K562 (cell line): ENCODE data around the gene DDX41. TPM values are rescaled to one million over a fixed set of nuclear protein-coding genes. Genes with fewer than 3 reads are reported as not detected.
A peak's percentile ranks its signal among the peaks of the same experiment; 100 is the strongest.

Source experiments
- CREB3 ChIP-seq: fragments of 450-650 bp; conservative IDR thresholded peaks from 2 replicates; pipeline ENCODE4 v1.6.1; 2016; ENCODE audit warnings: missing genetic modification characterization, low read depth, mild to moderate bottlenecking, missing compliant biosample characterization, moderate library complexity
- ESRRB ChIP-seq: fragments of 250-450 bp; sonication (Bioruptor Pico); IDR thresholded peaks from 2 replicates; pipeline ENCODE4 v1.5.0; 2020; ENCODE audit warnings: mild to moderate bottlenecking, moderate library complexity, borderline replicate concordance
- GATAD2A ChIP-seq: fragments of 450-650 bp; IDR thresholded peaks from 2 replicates; pipeline ENCODE4 v1.6.1; 2017
- HMG20B ChIP-seq: fragments of 250-450 bp; sonication (Bioruptor Pico); IDR thresholded peaks from 2 replicates; pipeline ENCODE4 v1.5.0; 2021; ENCODE audit warnings: mild to moderate bottlenecking
- IRF2 ChIP-seq: sonication (generic); formaldehyde crosslinking; IDR thresholded peaks from 2 replicates; pipeline ENCODE4 v1.8.1; 2022; ENCODE audit warnings: mild to moderate bottlenecking, missing genetic modification reagents
- KAT2B ChIP-seq: IDR thresholded peaks from one replicate; pipeline ENCODE4 v1.6.1; 2012; ENCODE audit warnings: low read depth, mild to moderate bottlenecking, control low read depth, inconsistent platforms, low read length, moderate library complexity
- KDM1A ChIP-seq, 2 experiments: fragments of 450-650 bp; IDR thresholded peaks; 2 replicates each; pipeline ENCODE4 v1.6.1; 2016; ENCODE audit warnings: mild to moderate bottlenecking in 2 of 2
- MED1 ChIP-seq: sonication (generic); formaldehyde crosslinking; IDR thresholded peaks from 2 replicates; pipeline ENCODE4 v1.8.1; 2023; ENCODE audit warnings: missing genetic modification reagents, borderline replicate concordance
- NFATC3 ChIP-seq: fragments of 450-650 bp; IDR thresholded peaks from 2 replicates; pipeline ENCODE4 v1.6.1; 2017; ENCODE audit warnings: mild to moderate bottlenecking
- NFIC ChIP-seq: fragments of 450-650 bp; IDR thresholded peaks from 2 replicates; pipeline ENCODE4 v1.6.1; 2017; ENCODE audit warnings: mild to moderate bottlenecking, inconsistent platforms
- NKRF ChIP-seq: fragments of 450-650 bp; IDR thresholded peaks from 2 replicates; pipeline ENCODE4 v1.6.1; 2016; ENCODE audit warnings: borderline replicate concordance
- NUFIP1 ChIP-seq: fragments of 450-650 bp; IDR thresholded peaks from 2 replicates; pipeline ENCODE4 v1.6.1; 2018; ENCODE audit not compliant: partially characterized antibody
- PHF20 ChIP-seq: fragments of 450-650 bp; IDR thresholded peaks from 2 replicates; pipeline ENCODE4 v1.6.1; 2018; ENCODE audit not compliant: partially characterized antibody
- PPARD ChIP-seq: fragments of 250-450 bp; sonication (Bioruptor Pico); IDR thresholded peaks from 2 replicates; pipeline ENCODE4 v1.8.0; 2022; ENCODE audit warnings: inconsistent platforms, mild to moderate bottlenecking, moderate library complexity
- SIN3B ChIP-seq: fragments of 450-650 bp; IDR thresholded peaks from 2 replicates; pipeline ENCODE4 v1.6.1; 2017; ENCODE audit warnings: low read depth, mild to moderate bottlenecking, moderate library complexity
- SPI1 ChIP-seq: IDR thresholded peaks from 2 replicates; pipeline ENCODE4 v1.6.1; 2011; ENCODE audit warnings: low read depth, low read length, control low read depth, borderline replicate concordance
- ZC3H4 ChIP-seq: sonication (generic); formaldehyde crosslinking; IDR thresholded peaks from 2 replicates; pipeline ENCODE4 v1.9.0; 2021; ENCODE audit warnings: missing genetic modification reagents, borderline replicate concordance
- ZNF124 ChIP-seq: sonication (generic); formaldehyde crosslinking; IDR thresholded peaks from 2 replicates; pipeline ENCODE4 v1.8.1; 2022; ENCODE audit warnings: missing genetic modification reagents
- ZNF143 ChIP-seq: sonication (generic); formaldehyde crosslinking; IDR thresholded peaks from 2 replicates; pipeline ENCODE4 v1.9.0; 2022; ENCODE audit warnings: mild to moderate bottlenecking, missing genetic modification reagents
- ZNF280B ChIP-seq: fragments of 250-450 bp; sonication (Bioruptor Pico); IDR thresholded peaks from 2 replicates; pipeline ENCODE4 v1.5.1; 2021; ENCODE audit warnings: mild to moderate bottlenecking
- ZNF398 ChIP-seq: fragments of 250-450 bp; sonication (Bioruptor Pico); IDR thresholded peaks from 2 replicates; pipeline ENCODE4 v1.8.0; 2021; ENCODE audit warnings: moderate library complexity, mild to moderate bottlenecking, inconsistent platforms
- ZZZ3 ChIP-seq: fragments of 450-650 bp; IDR thresholded peaks from 2 replicates; pipeline ENCODE4 v1.6.1; 2016; ENCODE audit warnings: antibody characterized with exemption, mild to moderate bottlenecking, moderate library complexity
- polyA plus RNA-seq, 8 experiments: library from polyadenylated mRNA; depleted of rRNA in 4 of 8; stranded (reverse) in 5 of 8; unstranded in 3 of 8; fragments of >200 nt; fragmentation: Nextera tagmentation in 2 of 8; fragmentation: Illumina TruSeq in 1 of 8; extraction: Ambion mirVana in 2 of 8; extraction: Trizol in 1 of 8; gene quantifications; 2 replicates each; pipeline versions ENCODE4 v1.2.1 to v1.2.3, GENCODE V29; 2011 to 2014; ENCODE audit warnings: inconsistent platforms in 1 of 8, missing spikeins in 1 of 8
- total RNA-seq, 7 experiments: library from RNA; depleted of rRNA in 6 of 7; stranded (reverse); fragments of >200 nt in 6 of 7; fragmentation: Illumina TruSeq in 2 of 7; extraction: Trizol in 2 of 7; gene quantifications; 2 replicates each; pipeline versions ENCODE4 v1.2.1 to v1.2.3, GENCODE V29; 2011 to 2021; ENCODE audit warnings: low replicate concordance in 1 of 7

DDX41 gene
- total and polyA plus RNA-seq, 9 of the 15 experiments (the other 6 are each of a cell fraction or from before 2014, with no cell fraction given) = 38.2 to 284 (median 116) TPM

- TF ChIP-seq NKRF (no peak), ZNF143 (CRISPR knock-in tag) (no peak), SIN3B (no peak), PPARD (CRISPR knock-in tag) (no peak), KDM1A (IDR thresholded peaks at IDR 0.05) (no peak), SPI1 (0 out of 2 replicates have a peak, but pooled peaks have one; percentile 23), ZZZ3 (no peak), NUFIP1 (no peak), ZNF398 (CRISPR knock-in tag) (no peak), NFATC3 (no peak), HMG20B (CRISPR knock-in tag) (no peak), CREB3 (tag) (0 out of 2 replicates have a peak, but pooled peaks have one; percentile 27), KAT2B (no peak), ZNF124 (CRISPR knock-in tag) (no peak), ESRRB (no peak), PHF20 (no peak), IRF2 (CRISPR knock-in tag) (no peak), ZC3H4 (CRISPR knock-in tag) (no peak), ZNF280B (CRISPR knock-in tag) (no peak), GATAD2A (no peak), MED1 (CRISPR knock-in tag) (no peak), NFIC (no peak)
Observed at GRCh38 chr5:177476531-177477233, 40.1 kb downstream of the DDX41 start (continued).
